ENCODE results near the gene RARB.

DNA sequence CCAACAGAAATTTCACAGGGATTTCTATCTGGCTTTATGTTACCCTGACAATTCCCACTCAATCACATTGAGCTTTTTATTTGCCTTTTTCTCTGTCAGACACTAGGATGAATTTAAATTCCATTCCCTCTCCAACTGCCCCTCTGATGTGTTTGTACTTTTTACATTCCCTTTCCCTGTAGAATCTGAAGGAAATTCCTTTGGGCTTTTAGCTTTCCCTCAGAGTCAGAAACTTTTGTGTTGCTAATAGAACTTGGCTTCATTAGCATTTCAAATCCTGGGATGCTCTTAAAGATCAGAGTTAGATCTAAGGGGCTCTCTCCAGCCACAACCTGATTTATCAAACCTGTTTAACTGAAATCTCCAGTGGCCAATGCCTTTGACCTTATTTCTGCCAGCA lies 7.9 kb upstream of the RARB start:
- no peak for TF ChIP-seq EZH2 (IDR thresholded peaks at IDR 0.05; ENCODE audit: borderline replicate concordance, low read depth, low read length, severe bottlenecking)
- TF ChIP-seq, protein P1, sequence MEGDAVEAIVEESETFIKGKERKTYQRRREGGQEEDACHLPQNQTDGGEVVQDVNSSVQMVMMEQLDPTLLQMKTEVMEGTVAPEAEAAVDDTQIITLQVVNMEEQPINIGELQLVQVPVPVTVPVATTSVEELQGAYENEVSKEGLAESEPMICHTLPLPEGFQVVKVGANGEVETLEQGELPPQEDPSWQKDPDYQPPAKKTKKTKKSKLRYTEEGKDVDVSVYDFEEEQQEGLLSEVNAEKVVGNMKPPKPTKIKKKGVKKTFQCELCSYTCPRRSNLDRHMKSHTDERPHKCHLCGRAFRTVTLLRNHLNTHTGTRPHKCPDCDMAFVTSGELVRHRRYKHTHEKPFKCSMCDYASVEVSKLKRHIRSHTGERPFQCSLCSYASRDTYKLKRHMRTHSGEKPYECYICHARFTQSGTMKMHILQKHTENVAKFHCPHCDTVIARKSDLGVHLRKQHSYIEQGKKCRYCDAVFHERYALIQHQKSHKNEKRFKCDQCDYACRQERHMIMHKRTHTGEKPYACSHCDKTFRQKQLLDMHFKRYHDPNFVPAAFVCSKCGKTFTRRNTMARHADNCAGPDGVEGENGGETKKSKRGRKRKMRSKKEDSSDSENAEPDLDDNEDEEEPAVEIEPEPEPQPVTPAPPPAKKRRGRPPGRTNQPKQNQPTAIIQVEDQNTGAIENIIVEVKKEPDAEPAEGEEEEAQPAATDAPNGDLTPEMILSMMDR (IDR thresholded peaks at IDR 0.05; ENCODE audit: extremely low read depth in 1 of 2, insufficient read depth in 1 of 2, low read depth in 1 of 2, low read length in 2 of 2) = no peak
- TF ChIP-seq GATA2 (IDR thresholded peaks at IDR 0.05; ENCODE audit: insufficient read depth, insufficient read length, low read depth, low read length) = no peak
- TF ChIP-seq JUN (IDR thresholded peaks at IDR 0.05; ENCODE audit: borderline replicate concordance, insufficient read depth, insufficient read length, low read depth) = no peak
- TF ChIP-seq FOS (IDR thresholded peaks at IDR 0.05; ENCODE audit: borderline replicate concordance, insufficient read depth, low read length) = no peak
- no peak for TF ChIP-seq POLR2A (IDR thresholded peaks at IDR 0.05; ENCODE audit: low read depth, low read length)
